Mucosa of stomach (tissue), 1 donor: ENCODE results near the gene CAPZB.
"Not testable (repeated sequence)": the region's sequence is repeated elsewhere in the genome, so short reads cannot be mapped to it uniquely, and the experiment has no call there.

ENCODE experiments used
- H3K27me3 ChIP-seq: one replicate; pipeline ENCODE4 v1.7.0; 2013; ENCODE audit warnings: mild to moderate bottlenecking, low read length; ENCODE audit not compliant: control insufficient read depth, insufficient read depth
- H3K36me3 ChIP-seq: one replicate; pipeline ENCODE4 v1.7.0; 2013; ENCODE audit warnings: low read length; ENCODE audit not compliant: control insufficient read depth, insufficient read depth
- H3K4me1 ChIP-seq: one replicate; pipeline ENCODE4 v1.7.0; 2013; ENCODE audit warnings: mild to moderate bottlenecking, low read length; ENCODE audit not compliant: control insufficient read depth, insufficient read depth
- H3K4me3 ChIP-seq: one replicate; pipeline ENCODE4 v1.7.0; 2013; ENCODE audit warnings: low read length
- H3K9ac ChIP-seq: one replicate; pipeline ENCODE4 v1.7.0; 2013; ENCODE audit warnings: mild to moderate bottlenecking, low read length, moderate library complexity
- H3K9me3 ChIP-seq: one replicate; pipeline ENCODE4 v1.7.0; 2013; ENCODE audit warnings: mild to moderate bottlenecking, low read length, moderate library complexity; ENCODE audit not compliant: control insufficient read depth
- donor health status: Pancreatic carcinoma.

Gene CAPZB

DNA sequence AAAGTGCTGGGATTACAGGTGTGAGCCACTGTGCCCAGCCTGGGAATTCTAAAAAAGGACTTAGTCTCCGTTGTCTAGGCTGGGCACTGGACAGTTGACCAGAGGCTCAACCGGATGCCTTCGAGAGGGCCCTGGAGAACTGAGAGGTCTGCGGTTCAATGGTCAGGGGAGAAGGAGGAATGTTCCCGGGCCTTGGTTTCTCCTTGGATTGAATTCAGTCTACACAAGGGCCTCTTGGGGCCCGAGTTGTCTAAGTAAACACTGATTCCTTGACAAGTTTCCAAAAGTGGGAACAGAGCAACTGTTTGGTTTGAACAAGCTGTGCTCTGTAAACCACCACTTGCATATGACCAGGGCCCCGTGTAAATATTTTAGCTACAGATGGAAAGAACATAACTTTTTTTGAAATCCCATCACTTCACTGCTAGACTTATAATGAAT, 29.1 kb upstream of the CAPZB start:
- H3K9me3 ChIP-seq = no peaks in the 10 kb centered on the region
- no peaks in the 10 kb centered on the region for H3K27me3 ChIP-seq
- H3K4me3 ChIP-seq = no peak overlapping the region
- H3K4me1 ChIP-seq = no peaks in the 10 kb centered on the region
- H3K9ac ChIP-seq = no peak overlapping the region
- H3K36me3 ChIP-seq = no peaks in the 10 kb centered on the region

DNA sequence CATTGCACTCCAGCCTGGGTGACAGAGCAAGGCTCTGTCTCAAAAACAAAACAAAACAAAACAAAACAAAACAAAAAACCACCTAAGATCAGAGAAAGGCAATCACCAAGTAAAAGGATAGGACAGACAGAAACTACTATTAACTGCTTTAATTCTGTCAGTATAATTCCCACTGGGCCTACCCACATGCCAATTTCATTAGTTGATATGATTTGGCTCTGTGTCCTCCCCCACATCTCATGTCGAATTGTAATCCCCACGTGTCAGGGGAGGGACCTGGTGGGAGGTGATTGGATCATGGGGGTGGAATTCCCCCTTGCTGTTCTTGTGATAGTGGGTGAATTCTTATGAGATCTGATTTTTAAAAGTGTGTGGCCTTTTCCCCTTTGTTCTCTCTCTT, 27.2 kb upstream of the CAPZB start:
- Histone ChIP-seq H3K9ac (no peak overlapping the region), H3K9me3 (no peaks in the 10 kb centered on the region), H3K36me3 (no peaks in the 10 kb centered on the region), H3K27me3 (no peaks in the 10 kb centered on the region), H3K4me1 (no peaks in the 10 kb centered on the region), H3K4me3 (no peak overlapping the region)

DNA sequence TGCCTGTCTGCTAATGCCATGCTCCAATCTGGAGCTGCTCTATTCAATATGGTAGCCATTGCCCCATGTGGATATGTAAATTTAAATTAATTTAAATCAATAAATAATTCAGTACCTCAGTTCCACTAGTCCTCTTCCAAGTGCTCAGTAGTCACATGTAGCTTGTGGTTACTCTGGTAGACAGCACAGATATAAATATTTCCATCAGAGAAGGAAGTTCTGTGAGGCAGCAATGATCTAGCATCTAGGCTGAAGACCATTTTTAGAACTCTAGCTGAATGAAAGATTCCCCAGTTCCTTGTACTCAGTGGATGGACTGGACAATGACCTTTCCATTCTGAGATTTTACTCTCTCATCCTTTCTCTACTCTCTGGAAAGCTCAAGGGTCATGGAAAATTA, 25.8 kb upstream of the CAPZB start:
- Histone ChIP-seq H3K9ac (no peak overlapping the region), H3K27me3 (no peaks in the 10 kb centered on the region), H3K36me3 (no peaks in the 10 kb centered on the region), H3K4me3 (no peak overlapping the region), H3K4me1 (no peaks in the 10 kb centered on the region), H3K9me3 (no peaks in the 10 kb centered on the region)

DNA sequence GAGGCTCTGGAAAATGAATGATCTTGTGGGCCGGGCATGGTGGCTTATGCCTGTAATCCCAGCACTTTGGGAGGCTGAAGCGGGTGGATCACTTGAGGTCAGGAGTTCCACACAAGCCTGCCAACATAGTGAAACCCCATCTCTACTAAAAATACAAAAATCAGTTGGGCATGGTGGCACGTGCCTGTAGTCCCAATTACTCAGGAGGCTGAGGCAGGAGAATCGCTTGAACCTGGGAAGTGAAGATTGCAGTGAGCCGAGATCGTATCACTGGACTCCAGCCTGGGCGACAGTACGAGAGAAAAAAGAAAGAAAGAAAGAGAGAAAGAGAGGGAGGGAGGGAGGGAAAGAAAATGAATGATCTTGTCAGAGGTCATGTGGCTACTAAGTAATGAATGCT, 24.3 kb upstream of the CAPZB start:
- peaks cover 10% of the 10 kb centered on the region for H3K4me1 ChIP-seq
- H3K4me3 ChIP-seq, H3K9me3 ChIP-seq, H3K27me3 ChIP-seq, H3K36me3 ChIP-seq, H3K9ac ChIP-seq: not testable (repeated sequence)

DNA sequence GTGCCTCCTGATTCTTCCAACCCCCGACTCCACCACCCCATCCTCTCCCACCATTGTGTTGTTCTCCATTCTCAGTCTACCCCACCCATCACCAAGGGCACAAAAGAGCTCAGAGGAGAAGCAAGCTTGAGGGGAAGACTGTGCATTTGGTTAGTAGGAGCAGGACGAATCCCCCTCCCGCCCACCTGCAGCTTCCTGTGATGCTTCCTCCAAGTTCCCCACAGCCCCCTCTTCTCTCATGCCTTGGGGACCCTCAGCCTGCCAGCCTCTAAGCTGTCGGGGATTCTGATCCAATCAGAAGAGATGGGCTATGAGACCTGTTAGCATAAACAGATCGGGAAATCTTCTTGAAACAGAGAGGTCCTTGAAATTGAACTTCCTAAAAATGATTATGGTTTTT, 22.2 kb upstream of the CAPZB start:
- H3K4me1 ChIP-seq = peaks cover 17% of the 10 kb centered on the region
- H3K36me3 ChIP-seq = no peaks in the 10 kb centered on the region
- H3K27me3 ChIP-seq = no peaks in the 10 kb centered on the region
- no peaks in the 10 kb centered on the region for H3K9me3 ChIP-seq
- no peak overlapping the region for H3K9ac ChIP-seq
- H3K4me3 ChIP-seq = no peak overlapping the region

GRCh38 chr1:19505693-19506457, 20.5 kb upstream of the CAPZB start:
- no peaks in the 10 kb centered on the region for H3K9me3 ChIP-seq
- H3K27me3 ChIP-seq = no peaks in the 10 kb centered on the region
- H3K9ac ChIP-seq = no peak overlapping the region
- H3K36me3 ChIP-seq = no peaks in the 10 kb centered on the region
- H3K4me1 ChIP-seq = peaks cover 17% of the 10 kb centered on the region
- H3K4me3 ChIP-seq = no peak overlapping the region

- Histone ChIP-seq H3K27me3 (no peaks in the 10 kb centered on the region), H3K9me3 (no peaks in the 10 kb centered on the region), H3K4me3 (no peak overlapping the region), H3K4me1 (peaks cover 17% of the 10 kb centered on the region), H3K9ac (no peak overlapping the region), H3K36me3 (no peaks in the 10 kb centered on the region)
These were observed 19.7 kb upstream of the CAPZB start for GRCh38 chr1:19504796-19505692.

DNA sequence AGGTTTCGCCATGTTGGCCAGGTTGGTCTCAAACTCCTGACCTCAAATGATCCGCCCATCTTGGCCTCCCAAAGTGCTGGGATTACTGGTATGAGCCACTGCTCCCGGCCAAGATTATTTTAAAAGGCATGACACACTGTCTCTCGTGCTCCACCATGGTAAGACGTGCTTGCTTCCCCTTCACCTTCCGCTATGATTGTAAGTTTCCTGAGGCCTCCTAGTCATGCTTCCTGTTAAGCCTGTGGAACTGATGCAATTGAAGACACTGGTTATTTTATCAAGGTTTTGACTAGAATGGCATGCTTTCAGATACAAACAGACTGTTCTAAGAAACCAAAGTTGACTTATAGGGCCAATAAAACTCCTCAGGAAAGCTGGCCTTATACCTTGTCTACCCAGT, 16.9 kb upstream of the CAPZB start:
- H3K36me3 ChIP-seq, H3K27me3 ChIP-seq, H3K9ac ChIP-seq, H3K9me3 ChIP-seq, H3K4me3 ChIP-seq: not testable (repeated sequence)
- peaks cover 17% of the 10 kb centered on the region for H3K4me1 ChIP-seq

DNA sequence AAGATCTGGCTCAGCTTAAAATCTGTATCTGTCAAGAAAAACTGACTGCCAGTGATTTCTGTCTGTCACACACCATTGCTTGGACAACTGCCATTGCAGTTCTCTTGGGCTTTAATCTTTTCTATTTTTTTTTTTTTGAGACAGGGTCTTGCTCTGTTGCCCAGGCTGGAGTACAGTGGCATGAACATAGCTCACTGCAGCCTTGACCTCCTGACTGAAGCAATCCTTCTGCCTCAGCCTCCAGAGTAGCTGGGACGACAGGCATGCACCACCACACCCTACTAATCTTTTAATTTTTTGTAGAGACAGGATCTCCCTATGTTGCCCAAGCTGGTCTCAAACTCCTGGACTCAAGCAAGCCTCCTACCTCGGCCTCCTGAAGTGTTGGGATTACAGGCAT, 14.5 kb upstream of the CAPZB start:
- not testable (repeated sequence) for H3K36me3 ChIP-seq, H3K4me3 ChIP-seq

DNA sequence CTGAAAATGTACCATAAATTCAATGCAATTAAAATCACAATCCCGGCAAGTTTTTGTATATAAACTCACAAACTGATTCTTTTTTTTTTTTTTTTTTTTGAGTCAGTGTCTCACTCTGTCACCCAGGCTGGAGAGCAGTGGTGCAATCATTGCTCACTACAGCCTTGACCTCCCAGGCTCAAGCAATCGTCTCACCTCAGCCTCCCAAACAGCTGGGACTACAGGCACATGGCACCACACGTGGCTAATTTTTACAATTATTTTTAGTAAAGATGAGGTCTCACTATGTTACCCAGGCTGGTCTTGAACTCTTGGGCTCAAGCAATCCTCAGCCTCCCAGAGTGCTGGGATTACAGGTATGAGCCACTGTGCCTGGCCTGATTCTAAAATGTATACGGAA, 12.1 kb upstream of the CAPZB start:
- not testable (repeated sequence) for H3K27me3 ChIP-seq, H3K9me3 ChIP-seq, H3K4me1 ChIP-seq, H3K36me3 ChIP-seq, H3K9ac ChIP-seq, H3K4me3 ChIP-seq

More for the DNA sequence above, 14.5 kb upstream of the CAPZB start:
- H3K4me1 ChIP-seq, H3K27me3 ChIP-seq, H3K9ac ChIP-seq, H3K9me3 ChIP-seq: not testable (repeated sequence)

DNA sequence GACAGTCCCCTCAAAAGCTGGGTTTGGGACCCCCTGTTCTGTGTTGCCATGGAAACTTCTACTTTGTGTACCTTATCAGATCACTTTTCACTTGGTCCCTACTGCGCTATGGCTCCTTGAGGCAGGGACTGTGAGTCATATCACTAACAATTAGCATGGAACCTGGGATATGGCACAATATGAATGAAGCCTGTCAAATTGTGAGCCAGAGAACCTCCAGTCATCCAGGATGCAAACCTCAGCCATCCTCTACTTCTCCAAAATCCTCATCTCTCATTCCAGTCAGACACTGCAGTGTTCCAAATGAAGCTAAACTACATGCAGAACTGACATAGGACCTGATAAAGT, 11.2 kb upstream of the CAPZB start:
- H3K4me3 ChIP-seq = no peak overlapping the region
- no peak overlapping the region for H3K9ac ChIP-seq
- no peaks in the 10 kb centered on the region for H3K9me3 ChIP-seq
- no peaks in the 10 kb centered on the region for H3K4me1 ChIP-seq
- no peaks in the 10 kb centered on the region for H3K36me3 ChIP-seq
- H3K27me3 ChIP-seq = no peaks in the 10 kb centered on the region

- Histone ChIP-seq H3K9ac (no peak overlapping the region), H3K4me1 (no peaks in the 10 kb centered on the region), H3K27me3 (no peaks in the 10 kb centered on the region), H3K4me3 (no peak overlapping the region), H3K9me3 (no peaks in the 10 kb centered on the region), H3K36me3 (no peaks in the 10 kb centered on the region)
These were observed 10.6 kb upstream of the CAPZB start for GRCh38 chr1:19495799-19496526.
